SK-N-SH (cell line): ENCODE measurements around the gene FBXW9.

Source experiments
- FOXM1 ChIP-seq: IDR thresholded peaks from 2 replicates; pipeline ENCODE4 v1.4.0; 2012; ENCODE audit warnings: low read depth, mild to moderate bottlenecking
- RAD21 ChIP-seq: IDR thresholded peaks from 2 replicates; pipeline ENCODE4 v1.6.1; 2012; ENCODE audit warnings: mild to moderate bottlenecking, low read length

- no peak for TF ChIP-seq FOXM1
- no peak for TF ChIP-seq RAD21
Measured at GRCh38 chr19:12694641-12695040, 1.8 kb downstream of the FBXW9 start.
